ENCODE measurements around the gene ABCC11.

The ABCC11 gene

DNA sequence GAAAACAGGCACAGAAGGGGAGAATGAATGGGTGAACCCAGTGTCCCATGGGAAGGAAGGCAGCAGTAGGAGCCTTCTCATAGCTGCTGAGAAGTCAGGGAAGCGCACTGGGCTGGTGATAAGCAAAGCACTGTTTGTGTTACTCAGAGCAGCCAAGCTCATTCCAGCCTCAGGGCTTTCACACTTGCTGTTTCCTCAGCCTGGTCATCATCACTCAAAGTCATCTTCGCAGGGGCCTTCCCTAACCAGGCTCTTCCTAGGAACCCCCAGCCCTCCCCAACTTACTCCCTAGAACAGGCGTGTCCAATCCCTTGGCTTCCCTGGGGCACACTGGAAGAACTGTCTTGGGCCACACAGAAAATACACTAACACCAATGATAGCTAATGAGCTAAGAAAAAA lies 35.3 kb downstream of the ABCC11 start:
- TF ChIP-seq POU2F2 (IDR thresholded peaks at IDR 0.05; ENCODE audit: low read depth, low read length): no peak
- no peak for TF ChIP-seq PAX5 (IDR thresholded peaks at IDR 0.05; ENCODE audit: insufficient read depth, low read length, severe bottlenecking)
- no peak for TF ChIP-seq POLR2A (IDR thresholded peaks at IDR 0.05; ENCODE audit: low read depth, low read length)
- TF ChIP-seq POLR2AphosphoS5 (IDR thresholded peaks at IDR 0.05; ENCODE audit: low read depth, low read length): no peak
- no peak for TF ChIP-seq SPI1 (IDR thresholded peaks at IDR 0.05; ENCODE audit: low read depth, low read length)
- no peak for TF ChIP-seq TAF1 (IDR thresholded peaks at IDR 0.05; ENCODE audit: low read depth, low read length)
- FAIRE-seq (no peak), DNase-seq (ENCODE audit: insufficient read length, low spot score) (no peak)

DNA sequence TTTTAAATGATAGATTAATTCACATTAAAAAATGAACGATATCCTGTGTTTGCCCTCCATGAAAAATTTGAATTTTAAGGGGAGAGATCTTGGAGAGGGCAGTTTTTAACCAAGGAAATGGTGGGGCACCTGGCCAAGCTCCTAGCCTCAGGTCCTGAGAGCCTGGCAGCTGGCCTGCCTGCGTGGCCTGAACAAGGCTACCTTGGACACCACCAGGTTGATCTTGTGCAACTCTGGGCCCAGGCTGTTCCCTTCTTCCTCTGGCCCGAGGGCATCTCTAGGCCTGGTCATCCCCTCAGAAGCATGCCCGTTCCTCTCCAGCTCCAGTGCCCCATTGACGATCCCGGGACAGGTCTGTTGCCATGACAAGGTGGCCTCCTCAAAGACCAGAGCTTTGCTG lies 36.6 kb downstream of the ABCC11 start:
- FAIRE-seq (no peak), DNase-seq (ENCODE audit: insufficient read length, low spot score) (no peak)
- TF ChIP-seq TAF1 (IDR thresholded peaks at IDR 0.05; ENCODE audit: low read depth, low read length) (no peak), SPI1 (IDR thresholded peaks at IDR 0.05; ENCODE audit: low read depth, low read length) (no peak)

DNA sequence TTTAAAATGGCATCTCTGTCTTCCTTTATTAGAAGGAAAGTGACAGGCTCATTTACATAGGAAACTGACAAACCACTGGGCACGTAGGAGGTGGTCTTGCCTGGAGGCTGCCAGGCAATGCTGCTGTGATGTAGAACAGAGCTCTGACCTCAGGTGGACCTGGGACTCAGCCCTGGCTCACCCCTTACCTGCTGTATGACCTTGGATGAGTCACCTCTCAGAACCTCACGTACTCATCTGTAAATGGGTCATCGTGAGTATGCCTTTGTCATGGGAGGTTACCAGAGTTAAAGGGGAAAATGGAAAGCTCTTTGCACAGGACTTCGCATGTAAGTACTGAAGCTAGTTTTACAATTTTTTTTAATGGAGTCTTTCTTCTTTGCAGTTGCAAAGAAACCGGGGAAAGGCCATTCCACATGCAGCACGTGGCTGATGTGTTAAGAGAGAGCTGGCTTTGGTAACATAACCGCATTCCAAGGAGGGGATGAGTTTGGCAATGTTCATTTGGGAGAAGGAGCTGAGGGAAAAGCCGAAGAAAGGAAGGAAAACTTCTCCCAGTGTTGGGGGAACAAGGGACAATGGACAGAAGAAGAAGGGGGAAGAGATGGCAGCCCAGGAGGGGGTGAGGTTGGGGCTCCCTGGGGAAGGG lies 40.6 kb downstream of the ABCC11 start:
- TF ChIP-seq POLR2A (IDR thresholded peaks at IDR 0.05; ENCODE audit: low read depth, low read length) (no peak), POU2F2 (IDR thresholded peaks at IDR 0.05; ENCODE audit: low read depth, low read length) (no peak), PAX5 (IDR thresholded peaks at IDR 0.05; ENCODE audit: insufficient read depth, low read length, severe bottlenecking) (no peak), POLR2AphosphoS5 (IDR thresholded peaks at IDR 0.05; ENCODE audit: low read depth, low read length) (no peak), TAF1 (IDR thresholded peaks at IDR 0.05; ENCODE audit: low read depth, low read length) (no peak), SPI1 (IDR thresholded peaks at IDR 0.05; ENCODE audit: low read depth, low read length) (no peak)
- DNase-seq (ENCODE audit: insufficient read length, low spot score) (no peak), FAIRE-seq (no peak)

DNA sequence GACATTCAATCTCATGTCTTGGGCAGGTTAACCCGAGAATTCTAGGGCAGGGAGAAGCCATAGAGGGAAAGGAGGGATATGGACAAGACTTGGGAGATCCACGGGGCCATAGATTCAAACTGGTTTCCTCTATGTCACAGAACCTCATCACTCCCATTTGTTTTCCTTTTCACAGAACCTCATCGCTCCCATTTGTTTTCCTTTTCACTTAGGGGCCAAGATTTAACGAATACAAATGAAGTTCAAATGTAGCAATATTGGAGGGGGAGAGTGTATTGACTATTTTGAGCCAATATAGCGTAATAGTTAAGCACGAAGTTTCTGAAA lies 42.6 kb downstream of the ABCC11 start:
- TF ChIP-seq SPI1 (IDR thresholded peaks at IDR 0.05; ENCODE audit: low read depth, low read length) (no peak), POU2F2 (IDR thresholded peaks at IDR 0.05; ENCODE audit: low read depth, low read length) (no peak), POLR2AphosphoS5 (IDR thresholded peaks at IDR 0.05; ENCODE audit: low read depth, low read length) (no peak), PAX5 (IDR thresholded peaks at IDR 0.05; ENCODE audit: insufficient read depth, low read length, severe bottlenecking) (no peak), POLR2A (IDR thresholded peaks at IDR 0.05; ENCODE audit: low read depth, low read length) (no peak), TAF1 (IDR thresholded peaks at IDR 0.05; ENCODE audit: low read depth, low read length) (no peak)
- no peak for DNase-seq (ENCODE audit: insufficient read length, low spot score)

DNA sequence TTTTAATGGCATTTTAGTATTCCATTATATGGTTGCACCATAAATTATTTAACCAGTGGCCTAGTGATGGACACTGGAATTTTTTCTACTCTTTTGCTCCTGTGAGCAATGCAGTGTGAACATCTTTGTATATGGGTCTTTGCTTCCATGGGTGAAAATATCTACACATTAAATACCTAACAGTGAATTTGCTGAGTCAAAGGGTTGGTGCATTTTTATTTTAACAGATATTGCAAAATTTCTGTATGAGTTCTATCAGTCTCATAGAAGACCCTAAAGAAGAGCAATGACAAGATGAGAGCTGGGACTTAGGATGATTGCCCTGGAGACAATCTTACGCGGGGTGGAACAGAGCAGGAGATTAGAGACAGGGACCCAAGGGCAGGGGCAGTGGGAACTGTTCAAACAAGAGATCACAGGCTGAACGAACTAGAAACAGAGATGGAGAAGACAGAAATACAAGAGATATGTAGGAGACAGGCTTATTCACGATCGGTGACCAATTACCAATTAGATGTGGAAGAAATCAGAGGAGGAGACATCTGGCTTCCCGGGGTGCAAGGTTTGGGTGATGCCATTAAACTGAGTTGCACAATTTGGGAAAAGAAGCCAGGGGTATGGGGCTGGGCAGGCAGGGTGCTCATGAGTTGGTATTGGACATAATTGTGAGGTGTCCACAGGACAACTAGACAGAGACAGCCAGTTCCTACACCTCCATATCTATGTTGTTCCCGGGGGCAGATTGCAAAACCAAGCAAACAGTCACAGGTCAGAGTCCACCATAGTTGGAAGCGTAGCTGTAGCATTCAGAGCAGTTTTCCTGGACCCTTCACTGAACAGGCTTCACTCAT lies 43.1 kb downstream of the ABCC11 start:
- TF ChIP-seq POLR2A (IDR thresholded peaks at IDR 0.05; ENCODE audit: low read depth, low read length): no peak
- no peak for TF ChIP-seq SPI1 (IDR thresholded peaks at IDR 0.05; ENCODE audit: low read depth, low read length)
- TF ChIP-seq PAX5 (IDR thresholded peaks at IDR 0.05; ENCODE audit: insufficient read depth, low read length, severe bottlenecking): no peak
- no peak for TF ChIP-seq TAF1 (IDR thresholded peaks at IDR 0.05; ENCODE audit: low read depth, low read length)
- no peak for TF ChIP-seq POLR2AphosphoS5 (IDR thresholded peaks at IDR 0.05; ENCODE audit: low read depth, low read length)
- TF ChIP-seq POU2F2 (IDR thresholded peaks at IDR 0.05; ENCODE audit: low read depth, low read length): no peak
- DNase-seq (ENCODE audit: insufficient read length, low spot score) (no peak), FAIRE-seq (no peak)

More for the DNA sequence above, 42.6 kb downstream of the ABCC11 start:
- FAIRE-seq: no peak

DNA sequence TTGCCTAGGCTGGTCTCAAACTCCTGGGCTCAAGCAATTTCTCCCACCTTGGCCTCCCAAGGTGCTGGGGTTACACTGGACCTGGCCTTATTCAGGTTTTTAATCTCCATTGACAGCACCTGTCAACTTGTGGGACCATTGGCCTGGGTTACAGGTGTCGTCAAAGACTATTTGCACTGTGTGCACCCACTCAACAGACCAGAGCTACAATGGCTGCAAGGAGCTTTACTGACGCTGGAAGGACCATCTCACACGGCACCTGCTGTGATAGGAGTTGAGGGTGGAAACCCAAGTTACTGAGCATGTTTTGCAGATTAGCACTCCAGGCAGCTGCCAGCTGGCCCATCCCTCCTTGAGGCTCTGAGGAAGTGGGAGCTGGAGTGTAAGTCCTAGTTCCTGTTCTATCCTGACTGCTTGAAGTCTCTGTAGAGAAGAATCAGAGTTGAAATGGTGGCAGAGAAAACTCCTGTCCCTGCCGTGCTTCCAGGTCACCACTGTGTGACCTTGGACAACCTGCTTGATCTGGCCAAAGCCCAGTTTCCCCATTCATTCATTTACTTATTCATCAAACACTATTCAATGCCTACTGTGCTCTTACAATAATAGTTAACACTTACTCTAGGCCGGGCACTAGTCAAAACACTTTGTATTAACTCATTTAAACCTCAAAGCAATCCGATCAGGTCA lies 45.7 kb downstream of the ABCC11 start:
- FAIRE-seq: no peak
- TF ChIP-seq TAF1 (IDR thresholded peaks at IDR 0.05; ENCODE audit: low read depth, low read length): no peak
- no peak for TF ChIP-seq PAX5 (IDR thresholded peaks at IDR 0.05; ENCODE audit: insufficient read depth, low read length, severe bottlenecking)
- no peak for TF ChIP-seq POLR2A (IDR thresholded peaks at IDR 0.05; ENCODE audit: low read depth, low read length)
- TF ChIP-seq SPI1 (IDR thresholded peaks at IDR 0.05; ENCODE audit: low read depth, low read length): no peak
- no peak for TF ChIP-seq POLR2AphosphoS5 (IDR thresholded peaks at IDR 0.05; ENCODE audit: low read depth, low read length)
- TF ChIP-seq POU2F2 (IDR thresholded peaks at IDR 0.05; ENCODE audit: low read depth, low read length): no peak
- no peak for DNase-seq (ENCODE audit: insufficient read length, low spot score)

DNA sequence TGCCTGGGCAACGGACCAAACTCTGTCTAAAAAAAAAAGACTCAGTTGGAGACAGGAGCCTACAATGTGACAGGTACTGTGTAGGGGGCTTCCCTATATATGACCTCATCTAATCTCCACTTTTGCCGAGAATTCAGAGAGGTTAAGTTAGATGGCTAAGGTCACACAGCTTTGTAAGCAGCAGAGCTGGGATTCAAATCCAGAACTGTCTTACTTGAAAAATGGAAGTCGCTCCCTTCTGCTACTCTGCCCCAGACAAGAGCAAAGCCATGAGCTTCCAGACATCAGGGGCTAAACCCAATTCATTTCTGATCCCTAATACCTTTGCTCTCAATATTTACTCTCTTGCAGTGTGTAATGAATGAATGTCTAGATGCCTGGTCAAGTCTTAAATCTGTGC lies 50.0 kb downstream of the ABCC11 start:
- FAIRE-seq: no peak
- TF ChIP-seq POLR2A (IDR thresholded peaks at IDR 0.05; ENCODE audit: low read depth, low read length) (no peak), POU2F2 (IDR thresholded peaks at IDR 0.05; ENCODE audit: low read depth, low read length) (no peak), PAX5 (IDR thresholded peaks at IDR 0.05; ENCODE audit: insufficient read depth, low read length, severe bottlenecking) (no peak), POLR2AphosphoS5 (IDR thresholded peaks at IDR 0.05; ENCODE audit: low read depth, low read length) (no peak), SPI1 (IDR thresholded peaks at IDR 0.05; ENCODE audit: low read depth, low read length) (no peak), TAF1 (IDR thresholded peaks at IDR 0.05; ENCODE audit: low read depth, low read length) (no peak)
- DNase-seq (ENCODE audit: insufficient read length, low spot score): no peak

DNA sequence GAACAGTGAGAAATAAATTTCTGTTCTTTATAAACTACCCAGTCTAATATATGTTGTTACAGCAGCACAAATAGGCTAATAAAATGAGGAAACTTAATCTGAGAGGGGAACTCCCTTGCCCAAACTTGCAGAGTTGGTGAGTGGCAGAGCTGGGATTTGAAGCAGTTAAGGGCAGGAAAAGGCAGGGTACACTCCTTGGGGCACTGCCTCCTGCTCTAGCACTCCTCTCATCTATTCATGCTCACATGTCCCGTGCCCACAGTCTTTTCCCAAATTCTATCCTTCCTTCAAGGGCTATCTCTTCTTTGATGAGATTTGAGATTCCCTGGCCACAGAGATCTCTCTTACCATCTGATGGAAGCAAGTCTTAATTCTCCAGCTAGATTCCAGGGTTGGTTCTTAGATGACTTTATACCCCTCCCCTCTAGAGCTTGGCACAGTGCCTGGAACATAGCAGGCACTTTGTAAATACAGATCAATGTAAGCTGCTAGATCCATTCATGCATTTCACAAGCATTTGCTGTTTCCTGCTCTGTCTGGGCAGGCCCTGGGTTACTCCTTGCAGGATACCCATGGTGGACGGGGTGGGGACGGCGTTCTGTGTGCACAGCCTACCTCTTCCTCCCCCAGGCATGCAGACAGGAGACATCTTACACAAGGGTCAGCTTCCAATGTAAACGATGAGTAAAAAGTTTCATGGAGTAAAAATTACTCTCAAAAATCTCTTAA lies 52.3 kb downstream of the ABCC11 start:
- TF ChIP-seq POLR2AphosphoS5 (IDR thresholded peaks at IDR 0.05; ENCODE audit: low read depth, low read length) (no peak), PAX5 (IDR thresholded peaks at IDR 0.05; ENCODE audit: insufficient read depth, low read length, severe bottlenecking) (no peak), SPI1 (IDR thresholded peaks at IDR 0.05; ENCODE audit: low read depth, low read length) (no peak), POU2F2 (IDR thresholded peaks at IDR 0.05; ENCODE audit: low read depth, low read length) (no peak), POLR2A (IDR thresholded peaks at IDR 0.05; ENCODE audit: low read depth, low read length) (no peak), TAF1 (IDR thresholded peaks at IDR 0.05; ENCODE audit: low read depth, low read length) (no peak)
- FAIRE-seq: no peak
- no peak for DNase-seq (ENCODE audit: insufficient read length, low spot score)

DNA sequence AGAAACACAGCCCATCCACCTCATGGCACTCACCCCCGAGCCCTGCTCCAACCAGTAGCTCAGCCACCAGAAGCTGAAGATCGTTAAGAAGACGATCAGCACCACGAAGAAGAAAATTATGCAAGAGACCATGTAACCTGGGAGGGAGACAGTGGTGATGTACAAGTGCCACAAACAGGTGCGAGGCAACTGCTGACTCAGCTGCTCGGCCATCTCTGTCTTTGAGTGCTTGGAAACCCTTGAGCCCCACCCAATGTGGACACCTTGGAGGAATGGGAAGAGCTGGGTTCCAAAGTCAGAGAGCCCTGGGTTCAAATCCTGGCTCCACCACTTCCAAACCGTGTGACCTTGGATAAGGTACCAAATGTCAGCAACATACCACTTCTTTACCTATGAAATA lies 53.5 kb downstream of the ABCC11 start:
- DNase-seq (ENCODE audit: insufficient read length, low spot score) (no peak), FAIRE-seq (no peak)
- no peak for TF ChIP-seq PAX5 (IDR thresholded peaks at IDR 0.05; ENCODE audit: insufficient read depth, low read length, severe bottlenecking)
- TF ChIP-seq POU2F2 (IDR thresholded peaks at IDR 0.05; ENCODE audit: low read depth, low read length): no peak
- TF ChIP-seq POLR2A (IDR thresholded peaks at IDR 0.05; ENCODE audit: low read depth, low read length): no peak
- no peak for TF ChIP-seq TAF1 (IDR thresholded peaks at IDR 0.05; ENCODE audit: low read depth, low read length)
- no peak for TF ChIP-seq POLR2AphosphoS5 (IDR thresholded peaks at IDR 0.05; ENCODE audit: low read depth, low read length)
- TF ChIP-seq SPI1 (IDR thresholded peaks at IDR 0.05; ENCODE audit: low read depth, low read length): no peak
